BLaER1 (cell line): ENCODE data around the gene ITIH3.

Experiments
- H3K27ac ChIP-seq: shearing (Covaris generic); formaldehyde crosslinking; 2 replicates; pipeline ENCODE4 v1.8.1; 2022
- H3K27me3 ChIP-seq: shearing (Covaris generic); formaldehyde crosslinking; 2 replicates; pipeline ENCODE4 v1.8.1; 2022
- H3K36me3 ChIP-seq: shearing (Covaris generic); formaldehyde crosslinking; 2 replicates; pipeline ENCODE4 v1.8.1; 2022
- H3K4me1 ChIP-seq: shearing (Covaris generic); formaldehyde crosslinking; 2 replicates; pipeline ENCODE4 v1.8.1; 2022
- H3K4me2 ChIP-seq: shearing (Covaris generic); formaldehyde crosslinking; 2 replicates; pipeline ENCODE4 v1.8.1; 2022
- H3K4me3 ChIP-seq: shearing (Covaris generic); formaldehyde crosslinking; 2 replicates; pipeline ENCODE4 v1.8.1; 2022
- H3K9ac ChIP-seq: shearing (Covaris generic); formaldehyde crosslinking; 2 replicates; pipeline ENCODE4 v1.8.1; 2022
- H3K9me3 ChIP-seq: shearing (Covaris generic); formaldehyde crosslinking; 2 replicates; pipeline ENCODE4 v1.8.1; 2022
- H4K20me1 ChIP-seq: shearing (Covaris generic); formaldehyde crosslinking; 2 replicates; pipeline ENCODE4 v1.8.1; 2022
- Cebpa-rat ChIP-seq: shearing (Covaris generic); IDR thresholded peaks from 2 replicates; pipeline ENCODE4 v1.8.1; 2022

Gene ITIH3

GRCh38 chr3:52792961-52793695 is 1.5 kb upstream of the ITIH3 start:
- Histone ChIP-seq H3K9me3 (no peaks in the 10 kb centered on the region), H4K20me1 (no peaks in the 10 kb centered on the region), H3K4me2 (peak overlapping the region; percentile 90), H3K27ac (peak overlapping the region; percentile 93), H3K36me3 (no peaks in the 10 kb centered on the region), H3K4me3 (no peak overlapping the region), H3K27me3 (no peaks in the 10 kb centered on the region), H3K4me1 (peaks cover 98% of the 10 kb centered on the region), H3K9ac (peak overlapping the region; percentile 79)
- TF ChIP-seq Cebpa-rat = peak; percentile 22; the same call in 1 of the 2 replicates

- peak overlapping the region; percentile 93 for H3K27ac ChIP-seq
- no peak for TF ChIP-seq Cebpa-rat
- H3K4me2 ChIP-seq = peak overlapping the region; percentile 90
- peak overlapping the region; percentile 79 for H3K9ac ChIP-seq
- H4K20me1 ChIP-seq = no peaks in the 10 kb centered on the region
- 0 out of 2 replicates have a peak overlapping the region, but pooled peaks have one; percentile 5 for H3K4me3 ChIP-seq
- no peaks in the 10 kb centered on the region for H3K36me3 ChIP-seq
- no peaks in the 10 kb centered on the region for H3K9me3 ChIP-seq
- peaks cover 100% of the 10 kb centered on the region for H3K4me1 ChIP-seq
- H3K27me3 ChIP-seq = no peaks in the 10 kb centered on the region
These were observed 639 bp upstream of the ITIH3 start for GRCh38 chr3:52793702-52794611.

DNA sequence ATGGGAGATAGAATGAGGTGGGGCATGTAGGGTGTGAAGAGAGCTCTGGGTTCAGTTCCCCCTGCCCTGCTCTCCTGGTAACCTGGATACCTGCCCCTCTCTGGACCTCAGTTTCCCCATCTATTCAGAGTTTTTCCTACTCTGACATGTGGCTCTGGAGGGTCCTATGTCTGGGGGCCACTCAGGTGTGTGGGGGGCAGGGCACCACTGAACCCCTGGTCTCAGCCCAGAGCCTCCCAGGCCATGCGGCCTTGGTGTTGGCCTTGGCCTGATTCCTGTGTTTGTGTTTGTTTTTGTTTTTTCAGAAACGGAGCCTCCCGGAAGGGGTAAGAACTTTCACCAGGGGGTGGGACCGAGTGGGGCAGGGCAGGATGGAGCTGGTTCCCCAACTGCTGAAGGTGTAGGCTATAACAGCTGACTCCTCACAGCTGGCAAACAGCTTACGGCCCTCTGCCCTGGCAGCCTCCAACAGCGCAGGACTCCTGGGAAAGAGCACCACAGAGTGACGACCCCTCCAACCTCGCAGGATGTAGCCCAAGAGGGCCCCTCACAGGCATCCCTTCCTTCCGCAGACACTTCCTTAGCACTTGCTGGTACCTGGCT is 803 bp downstream of the ITIH3 start:
- H3K4me3 ChIP-seq = no peak overlapping the region
- H4K20me1 ChIP-seq = no peaks in the 10 kb centered on the region
- no peaks in the 10 kb centered on the region for H3K9me3 ChIP-seq
- H3K27me3 ChIP-seq = no peaks in the 10 kb centered on the region
- peak overlapping the region; percentile 90 for H3K4me2 ChIP-seq
- H3K27ac ChIP-seq = peak overlapping the region; percentile 93
- H3K9ac ChIP-seq = peak overlapping the region; percentile 79
- no peak for TF ChIP-seq Cebpa-rat
- 0 out of 2 replicates have a peak, but pooled peaks cover 4% of the 10 kb centered on the region for H3K36me3 ChIP-seq
- peaks cover 95% of the 10 kb centered on the region for H3K4me1 ChIP-seq

DNA sequence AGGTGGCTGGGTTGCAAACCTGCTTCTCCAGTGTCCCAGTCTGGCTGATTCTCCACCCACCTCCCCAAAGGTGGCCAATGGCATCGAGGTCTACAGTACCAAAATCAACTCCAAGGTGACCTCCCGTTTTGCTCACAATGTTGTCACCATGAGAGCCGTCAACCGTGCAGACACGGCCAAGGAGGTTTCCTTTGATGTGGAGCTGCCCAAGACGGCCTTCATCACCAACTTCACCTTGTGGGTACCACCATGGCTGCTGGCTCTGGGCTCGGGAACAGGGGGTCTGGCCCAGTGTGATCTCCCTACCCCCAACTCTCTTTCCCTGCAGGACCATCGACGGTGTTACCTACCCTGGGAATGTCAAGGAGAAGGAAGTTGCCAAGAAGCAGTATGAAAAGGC is 1.8 kb downstream of the ITIH3 start:
- no peak overlapping the region for H3K4me3 ChIP-seq
- TF ChIP-seq Cebpa-rat = no peak
- no peaks in the 10 kb centered on the region for H4K20me1 ChIP-seq
- H3K27ac ChIP-seq = peak overlapping the region; percentile 93; the same call in 1 of the 2 replicates
- H3K4me1 ChIP-seq = peaks cover 85% of the 10 kb centered on the region
- H3K9me3 ChIP-seq = no peaks in the 10 kb centered on the region
- H3K4me2 ChIP-seq = peak overlapping the region; percentile 90
- no peaks in the 10 kb centered on the region for H3K27me3 ChIP-seq
- H3K9ac ChIP-seq = no peak overlapping the region
- H3K36me3 ChIP-seq = peaks cover 8% of the 10 kb centered on the region; the same call in 1 of the 2 replicates

GRCh38 chr3:52798376-52798977 is 3.9 kb downstream of the ITIH3 start:
- Histone ChIP-seq H3K27ac (peak overlapping the region; percentile 49; the same call in 1 of the 2 replicates), H3K4me3 (no peak overlapping the region), H3K4me1 (peaks cover 69% of the 10 kb centered on the region), H3K9me3 (no peaks in the 10 kb centered on the region), H3K9ac (no peak overlapping the region), H3K27me3 (no peaks in the 10 kb centered on the region), H3K4me2 (peak overlapping the region; percentile 19; the same call in 1 of the 2 replicates), H4K20me1 (no peaks in the 10 kb centered on the region), H3K36me3 (peaks cover 8% of the 10 kb centered on the region; the same call in 1 of the 2 replicates)
- TF ChIP-seq Cebpa-rat = no peak

GRCh38 chr3:52798978-52799476 is 4.4 kb downstream of the ITIH3 start:
- Histone ChIP-seq H4K20me1 (no peaks in the 10 kb centered on the region), H3K27ac (no peak overlapping the region), H3K4me1 (peaks cover 67% of the 10 kb centered on the region), H3K4me3 (no peak overlapping the region), H3K36me3 (peaks cover 8% of the 10 kb centered on the region; the same call in 1 of the 2 replicates), H3K27me3 (no peaks in the 10 kb centered on the region), H3K4me2 (no peak overlapping the region), H3K9me3 (no peaks in the 10 kb centered on the region), H3K9ac (no peak overlapping the region)
- no peak for TF ChIP-seq Cebpa-rat

- H3K9ac ChIP-seq = peak overlapping the region; percentile 46; the same call in 1 of the 2 replicates
- peak overlapping the region; percentile 43 for H3K27ac ChIP-seq
- H3K4me3 ChIP-seq = no peak overlapping the region
- TF ChIP-seq Cebpa-rat = no peak
- H3K4me2 ChIP-seq = no peak overlapping the region
- peaks cover 67% of the 10 kb centered on the region for H3K4me1 ChIP-seq
- H4K20me1 ChIP-seq = no peaks in the 10 kb centered on the region
- H3K36me3 ChIP-seq = peaks cover 8% of the 10 kb centered on the region; the same call in 1 of the 2 replicates
- H3K9me3 ChIP-seq = no peaks in the 10 kb centered on the region
- H3K27me3 ChIP-seq = no peaks in the 10 kb centered on the region
These were observed 5.5 kb downstream of the ITIH3 start for GRCh38 chr3:52800079-52800478.

DNA sequence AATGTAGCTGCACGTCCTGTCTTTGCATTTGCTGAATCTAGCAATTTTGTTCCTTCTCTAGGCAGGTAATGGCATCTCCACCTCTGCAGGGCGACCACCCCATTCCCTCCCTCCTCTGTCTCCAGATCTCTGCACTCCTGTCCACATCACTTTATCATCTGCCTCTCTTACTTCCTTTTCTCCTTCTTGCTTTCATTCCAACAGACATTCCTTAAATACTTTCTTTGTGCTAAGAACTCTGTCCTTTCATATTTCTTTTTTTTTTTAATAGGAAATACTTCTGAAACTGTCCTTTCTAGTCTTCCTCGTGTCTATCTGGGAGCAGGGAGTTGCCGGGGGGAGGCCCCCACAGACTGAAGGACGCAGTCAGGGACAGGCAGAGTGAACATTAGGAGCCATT is 7.2 kb downstream of the ITIH3 start:
- TF ChIP-seq Cebpa-rat = no peak
- peaks cover 13% of the 10 kb centered on the region; the same call in 1 of the 2 replicates for H3K36me3 ChIP-seq
- peaks cover 67% of the 10 kb centered on the region for H3K4me1 ChIP-seq
- no peaks in the 10 kb centered on the region for H3K9me3 ChIP-seq
- no peak overlapping the region for H3K4me3 ChIP-seq
- no peak overlapping the region for H3K4me2 ChIP-seq
- H3K27ac ChIP-seq = 0 out of 2 replicates have a peak overlapping the region, but pooled peaks have one; percentile 59
- no peak overlapping the region for H3K9ac ChIP-seq
- no peaks in the 10 kb centered on the region for H3K27me3 ChIP-seq
- no peaks in the 10 kb centered on the region for H4K20me1 ChIP-seq
